ENCODE measurements around the gene RILP.

Gene RILP

GRCh38 chr17:1617620-1618174 is 32.0 kb downstream of the RILP start:
- H4K20me1 ChIP-seq (ENCODE audit: insufficient read depth, low read length) = no peaks in the 10 kb centered on the region
- H3K36me3 ChIP-seq (replicated peaks; ENCODE audit: low read depth, low read length) = no peaks in the 10 kb centered on the region
- no peak overlapping the region for H3K9ac ChIP-seq (ENCODE audit: low read length)
- no peaks in the 10 kb centered on the region for H3K9me3 ChIP-seq (ENCODE audit: insufficient read depth, low read length)
- H3K4me2 ChIP-seq (ENCODE audit: low read length) = no peak overlapping the region
- H3K4me3 ChIP-seq (ENCODE audit: low read length) = no peak overlapping the region
- no peaks in the 10 kb centered on the region for H3K4me1 ChIP-seq (ENCODE audit: low read length)
- no peak overlapping the region for H3K27ac ChIP-seq (ENCODE audit: low read length)
- no peaks in the 10 kb centered on the region for H3K79me2 ChIP-seq (ENCODE audit: low read length)
- H2AFZ ChIP-seq (ENCODE audit: low read depth, low read length) = no peak overlapping the region
- no peaks in the 10 kb centered on the region for H3K27me3 ChIP-seq (ENCODE audit: low read depth, low read length)
- no peak for TF ChIP-seq EZH2phosphoT487 (IDR thresholded peaks at IDR 0.05; ENCODE audit: low read depth)
- TF ChIP-seq, protein P1, sequence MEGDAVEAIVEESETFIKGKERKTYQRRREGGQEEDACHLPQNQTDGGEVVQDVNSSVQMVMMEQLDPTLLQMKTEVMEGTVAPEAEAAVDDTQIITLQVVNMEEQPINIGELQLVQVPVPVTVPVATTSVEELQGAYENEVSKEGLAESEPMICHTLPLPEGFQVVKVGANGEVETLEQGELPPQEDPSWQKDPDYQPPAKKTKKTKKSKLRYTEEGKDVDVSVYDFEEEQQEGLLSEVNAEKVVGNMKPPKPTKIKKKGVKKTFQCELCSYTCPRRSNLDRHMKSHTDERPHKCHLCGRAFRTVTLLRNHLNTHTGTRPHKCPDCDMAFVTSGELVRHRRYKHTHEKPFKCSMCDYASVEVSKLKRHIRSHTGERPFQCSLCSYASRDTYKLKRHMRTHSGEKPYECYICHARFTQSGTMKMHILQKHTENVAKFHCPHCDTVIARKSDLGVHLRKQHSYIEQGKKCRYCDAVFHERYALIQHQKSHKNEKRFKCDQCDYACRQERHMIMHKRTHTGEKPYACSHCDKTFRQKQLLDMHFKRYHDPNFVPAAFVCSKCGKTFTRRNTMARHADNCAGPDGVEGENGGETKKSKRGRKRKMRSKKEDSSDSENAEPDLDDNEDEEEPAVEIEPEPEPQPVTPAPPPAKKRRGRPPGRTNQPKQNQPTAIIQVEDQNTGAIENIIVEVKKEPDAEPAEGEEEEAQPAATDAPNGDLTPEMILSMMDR (IDR thresholded peaks at IDR 0.05; ENCODE audit: low read depth, low read length) = no peak

- Histone ChIP-seq H3K4me1 (ENCODE audit: low read length) (no peaks in the 10 kb centered on the region), H3K9ac (ENCODE audit: low read length) (no peak overlapping the region), H3K4me3 (ENCODE audit: low read length) (no peak overlapping the region), H3K4me2 (ENCODE audit: low read length) (no peak overlapping the region), H3K79me2 (ENCODE audit: low read length) (no peaks in the 10 kb centered on the region), H4K20me1 (ENCODE audit: insufficient read depth, low read length) (no peaks in the 10 kb centered on the region), H3K27me3 (ENCODE audit: low read depth, low read length) (no peaks in the 10 kb centered on the region), H3K36me3 (replicated peaks; ENCODE audit: low read depth, low read length) (no peaks in the 10 kb centered on the region), H3K9me3 (ENCODE audit: insufficient read depth, low read length) (no peaks in the 10 kb centered on the region), H2AFZ (ENCODE audit: low read depth, low read length) (no peak overlapping the region), H3K27ac (ENCODE audit: low read length) (no peak overlapping the region)
- TF ChIP-seq, protein P1 (IDR thresholded peaks at IDR 0.05; ENCODE audit: low read depth, low read length) = no peak
- no peak for TF ChIP-seq EZH2phosphoT487 (IDR thresholded peaks at IDR 0.05; ENCODE audit: low read depth)
These were observed 33.6 kb downstream of the RILP start for GRCh38 chr17:1616101-1616500.

DNA sequence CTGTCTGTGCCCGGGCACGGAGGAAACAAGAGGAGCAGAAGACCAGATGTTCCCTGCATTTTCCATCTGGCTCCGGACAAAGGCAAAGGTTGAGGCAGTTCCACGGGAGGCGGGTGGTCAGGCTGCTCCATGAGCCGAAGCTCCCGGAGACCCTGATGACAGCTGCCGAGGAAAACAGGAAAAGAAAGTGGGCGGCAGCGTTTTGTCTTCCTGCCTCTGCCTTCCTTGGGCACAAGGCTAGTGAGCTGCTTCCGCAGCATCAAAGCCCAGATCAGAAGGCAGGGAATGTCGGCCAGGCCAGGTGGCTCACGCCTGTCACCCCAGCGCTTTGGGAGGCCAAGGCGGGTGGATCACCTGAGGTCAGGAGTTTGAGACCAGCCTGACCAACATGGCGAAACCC is 37.3 kb downstream of the RILP start:
- Histone ChIP-seq H4K20me1 (ENCODE audit: insufficient read depth, low read length) (no peaks in the 10 kb centered on the region), H3K4me1 (ENCODE audit: low read length) (peaks cover 9% of the 10 kb centered on the region), H3K36me3 (replicated peaks; ENCODE audit: low read depth, low read length) (no peaks in the 10 kb centered on the region), H3K4me3 (ENCODE audit: low read length) (no peak overlapping the region), H3K27ac (ENCODE audit: low read length) (no peak overlapping the region), H3K9me3 (ENCODE audit: insufficient read depth, low read length) (no peaks in the 10 kb centered on the region), H3K79me2 (ENCODE audit: low read length) (no peaks in the 10 kb centered on the region), H3K27me3 (ENCODE audit: low read depth, low read length) (no peaks in the 10 kb centered on the region), H3K4me2 (ENCODE audit: low read length) (no peak overlapping the region), H2AFZ (ENCODE audit: low read depth, low read length) (no peak overlapping the region), H3K9ac (ENCODE audit: low read length) (no peak overlapping the region)
- TF ChIP-seq EZH2phosphoT487 (IDR thresholded peaks at IDR 0.05; ENCODE audit: low read depth) = no peak
- TF ChIP-seq, protein P1 (IDR thresholded peaks at IDR 0.05; ENCODE audit: low read depth, low read length) = no peak

- no peaks in the 10 kb centered on the region for H4K20me1 ChIP-seq (ENCODE audit: insufficient read depth, low read length)
- no peaks in the 10 kb centered on the region for H3K27me3 ChIP-seq (ENCODE audit: low read depth, low read length)
- no peak overlapping the region for H3K9ac ChIP-seq (ENCODE audit: low read length)
- peaks cover 16% of the 10 kb centered on the region for H3K4me1 ChIP-seq (ENCODE audit: low read length)
- no peak overlapping the region for H3K4me2 ChIP-seq (ENCODE audit: low read length)
- H3K27ac ChIP-seq (ENCODE audit: low read length) = no peak overlapping the region
- H3K9me3 ChIP-seq (ENCODE audit: insufficient read depth, low read length) = no peaks in the 10 kb centered on the region
- no peak overlapping the region for H3K4me3 ChIP-seq (ENCODE audit: low read length)
- H3K79me2 ChIP-seq (ENCODE audit: low read length) = no peaks in the 10 kb centered on the region
- H2AFZ ChIP-seq (ENCODE audit: low read depth, low read length) = no peak overlapping the region
- TF ChIP-seq, protein P1 (IDR thresholded peaks at IDR 0.05; ENCODE audit: low read depth, low read length) = no peak
- TF ChIP-seq EZH2phosphoT487 (IDR thresholded peaks at IDR 0.05; ENCODE audit: low read depth) = no peak
- H3K36me3 ChIP-seq (replicated peaks; ENCODE audit: low read depth, low read length) = no peaks in the 10 kb centered on the region
These were observed 38.0 kb downstream of the RILP start for GRCh38 chr17:1611715-1612114.
